H9 (cell line): ENCODE results near the gene F7. TPM values are rescaled to one million over a fixed set of nuclear protein-coding genes. Genes with fewer than 3 reads are reported as not detected.
A peak's percentile ranks its signal among the peaks of the same experiment; 100 is the strongest.
"Not testable (repeated sequence)": the region's sequence is repeated elsewhere in the genome, so short reads cannot be mapped to it uniquely, and the experiment has no call there.

Source experiments
- DNase-seq: peaks from one replicate; pipeline ENCODE4 v3.0.0-alpha.2; 2017
- H2AFZ ChIP-seq: one replicate; pipeline ENCODE4 v1.6.1; 2013; ENCODE audit warnings: mild to moderate bottlenecking, low read length, control low read depth, moderate library complexity
- H2AK5ac ChIP-seq: 2 replicates; pipeline ENCODE4 v1.6.1; 2013; ENCODE audit warnings: low read length, control low read depth, mixed read lengths; ENCODE audit not compliant: insufficient read length
- H2BK120ac ChIP-seq: one replicate; pipeline ENCODE4 v1.6.1; 2013; ENCODE audit warnings: low read depth, mild to moderate bottlenecking, low read length, control low read depth, inconsistent platforms; ENCODE audit not compliant: poor library complexity, severe bottlenecking
- H2BK12ac ChIP-seq: 2 replicates; pipeline ENCODE4 v1.6.1; 2013; ENCODE audit warnings: low read length, control low read depth, mixed read lengths, low read depth; ENCODE audit not compliant: insufficient read length
- H2BK15ac ChIP-seq: 2 replicates; pipeline ENCODE4 v1.6.1; 2013; ENCODE audit warnings: low read depth, low read length, control low read depth
- H2BK20ac ChIP-seq: one replicate; pipeline ENCODE4 v1.6.1; 2013; ENCODE audit warnings: low read depth, mild to moderate bottlenecking, low read length, control low read depth, inconsistent platforms; ENCODE audit not compliant: poor library complexity, severe bottlenecking
- H2BK5ac ChIP-seq: 2 replicates; pipeline ENCODE4 v1.6.1; 2013; ENCODE audit warnings: low read length, control low read depth, mixed read lengths; ENCODE audit not compliant: insufficient read length
- H3K14ac ChIP-seq: 2 replicates; pipeline ENCODE4 v1.6.1; 2013; ENCODE audit warnings: low read length, control low read depth; ENCODE audit not compliant: insufficient read depth
- H3K18ac ChIP-seq: 2 replicates; pipeline ENCODE4 v1.6.1; 2013; ENCODE audit warnings: low read depth, mild to moderate bottlenecking, mixed read lengths, low read length, control low read depth; ENCODE audit not compliant: insufficient read length
- H3K23ac ChIP-seq: 2 replicates; pipeline ENCODE4 v1.6.1; 2013; ENCODE audit warnings: low read length, control low read depth, mixed read lengths, low read depth; ENCODE audit not compliant: insufficient read length
- H3K23me2 ChIP-seq: 2 replicates; pipeline ENCODE4 v1.6.1; 2013; ENCODE audit warnings: low read depth, mild to moderate bottlenecking, mixed read lengths, low read length, control low read depth; ENCODE audit not compliant: insufficient read length, poor library complexity, severe bottlenecking
- H3K27ac ChIP-seq: 2 replicates; pipeline ENCODE4 v1.5.1; 2013; ENCODE audit warnings: low read length, control low read depth, mixed read lengths, low read depth; ENCODE audit not compliant: insufficient read length
- H3K27me3 ChIP-seq: 2 replicates; pipeline ENCODE4 v1.6.1; 2013; ENCODE audit warnings: low read length, control low read depth, inconsistent platforms; ENCODE audit not compliant: insufficient read depth
- H3K4ac ChIP-seq: 2 replicates; pipeline ENCODE4 v1.6.1; 2013; ENCODE audit warnings: low read depth, mild to moderate bottlenecking, control low read depth, inconsistent platforms, low read length, moderate library complexity
- H3K4me1 ChIP-seq: 2 replicates; pipeline ENCODE4 v1.6.1; 2013; ENCODE audit warnings: low read length, control low read depth, inconsistent platforms; ENCODE audit not compliant: insufficient read depth
- H3K4me2 ChIP-seq: 2 replicates; pipeline ENCODE4 v1.6.1; 2013; ENCODE audit warnings: low read length, control low read depth, mixed read lengths; ENCODE audit not compliant: insufficient read length, insufficient read depth
- H3K56ac ChIP-seq: 2 replicates; pipeline ENCODE4 v1.6.1; 2013; ENCODE audit warnings: low read depth, mild to moderate bottlenecking, mixed read lengths, low read length, control low read depth; ENCODE audit not compliant: insufficient read length
- H3K79me1 ChIP-seq: 2 replicates; pipeline ENCODE4 v1.6.1; 2013; ENCODE audit warnings: low read depth, mild to moderate bottlenecking, moderate library complexity, low read length, control low read depth, inconsistent platforms; ENCODE audit not compliant: insufficient read depth, poor library complexity, severe bottlenecking
- H3K79me2 ChIP-seq: 2 replicates; pipeline ENCODE4 v1.6.1; 2013; ENCODE audit warnings: low read length, control low read depth, inconsistent platforms; ENCODE audit not compliant: insufficient read depth
- H3K9ac ChIP-seq: 2 replicates; pipeline ENCODE4 v1.6.1; 2013; ENCODE audit warnings: low read length, control low read depth, mixed read lengths; ENCODE audit not compliant: insufficient read length; ENCODE audit errors: extremely low read depth
- H3K9me3 ChIP-seq: one replicate; pipeline ENCODE4 v1.6.1; 2013; ENCODE audit warnings: low read depth, low read length, inconsistent platforms; ENCODE audit not compliant: control insufficient read depth
- H3T11ph ChIP-seq: one replicate; pipeline ENCODE4 v1.6.1; 2013; ENCODE audit warnings: mild to moderate bottlenecking, low read length, control low read depth, inconsistent platforms
- H4K20me1 ChIP-seq: one replicate; pipeline ENCODE4 v1.6.1; 2013; ENCODE audit not compliant: control insufficient read depth, insufficient read length, insufficient read depth
- H4K5ac ChIP-seq: 2 replicates; pipeline ENCODE4 v1.6.1; 2013; ENCODE audit warnings: low read depth, mild to moderate bottlenecking, mixed read lengths, low read length, control low read depth; ENCODE audit not compliant: insufficient read length
- H4K8ac ChIP-seq: replicated peaks from 2 replicates; pipeline ENCODE4 v1.6.1; 2013; ENCODE audit warnings: low read length, control low read depth, mixed read lengths, low read depth; ENCODE audit not compliant: insufficient read length
- H4K91ac ChIP-seq: 2 replicates; pipeline ENCODE4 v1.6.1; 2013; ENCODE audit warnings: low read depth, mild to moderate bottlenecking, moderate library complexity, mixed read lengths, low read length, control low read depth; ENCODE audit not compliant: insufficient read length
- H3K27ac Mint-ChIP-seq, 3 experiments: 2 replicates in 2 of 3; 3 replicates in 1 of 3; pipeline ENCODE4 v1.8.0; 2020 to 2021; ENCODE audit warnings: mixed read lengths in 3 of 3, mild to moderate bottlenecking in 1 of 3, moderate library complexity in 1 of 3
- H3K27me3 Mint-ChIP-seq: 2 replicates; pipeline ENCODE4 v1.8.0; 2021; ENCODE audit warnings: low read depth, mild to moderate bottlenecking, moderate library complexity, mixed read lengths
- H3K36me3 Mint-ChIP-seq, 3 experiments: 2 replicates in 2 of 3; 3 replicates in 1 of 3; pipeline ENCODE4 v1.8.0; 2020 to 2021; ENCODE audit warnings: low read depth in 3 of 3, mixed read lengths in 3 of 3; ENCODE audit not compliant: insufficient read depth in 1 of 3
- H3K4me1 Mint-ChIP-seq, 2 experiments: 2 replicates each; pipeline ENCODE4 v1.8.0; 2020; ENCODE audit warnings: mixed read lengths in 2 of 2
- H3K4me3 Mint-ChIP-seq, 2 experiments: 2 replicates in 1 of 2; 3 replicates in 1 of 2; pipeline ENCODE4 v1.8.0; 2020 to 2021; ENCODE audit warnings: mild to moderate bottlenecking in 2 of 2, mixed read lengths in 2 of 2, moderate library complexity in 1 of 2
- H3K9me3 Mint-ChIP-seq, 2 experiments: 2 replicates in 1 of 2; 3 replicates in 1 of 2; pipeline ENCODE4 v1.8.0; 2020; ENCODE audit warnings: mild to moderate bottlenecking in 2 of 2, mixed read lengths in 2 of 2, moderate library complexity in 1 of 2
- WGBS: extraction: QIAGEN DNeasy Blood & Tissue Kit; methylation state at CpG from one replicate; pipeline ENCODE4 v1.1.7; 2013; ENCODE audit warnings: missing lambda C conversion rate, low lambda C conversion rate, mixed read lengths; ENCODE audit not compliant: insufficient read length; ENCODE audit errors: extremely low coverage; 5-methylcytosine and 5-hydroxymethylcytosine counted together
- total RNA-seq: library from RNA; stranded (reverse); gene quantifications from 2 replicates; pipeline ENCODE4 v1.2.1, GENCODE V29; 2021
- TF ChIP-seq, protein P1 (sequence below): fragments of 200-600 bp; sonication (generic); conservative IDR thresholded peaks from 3 replicates; pipeline ENCODE4 v1.8.0; 2021; ENCODE audit warnings: antibody characterized with exemption, mild to moderate bottlenecking

Gene F7
- total RNA-seq, 1 experiment from 2014 or later = 0.81 TPM

DNA sequence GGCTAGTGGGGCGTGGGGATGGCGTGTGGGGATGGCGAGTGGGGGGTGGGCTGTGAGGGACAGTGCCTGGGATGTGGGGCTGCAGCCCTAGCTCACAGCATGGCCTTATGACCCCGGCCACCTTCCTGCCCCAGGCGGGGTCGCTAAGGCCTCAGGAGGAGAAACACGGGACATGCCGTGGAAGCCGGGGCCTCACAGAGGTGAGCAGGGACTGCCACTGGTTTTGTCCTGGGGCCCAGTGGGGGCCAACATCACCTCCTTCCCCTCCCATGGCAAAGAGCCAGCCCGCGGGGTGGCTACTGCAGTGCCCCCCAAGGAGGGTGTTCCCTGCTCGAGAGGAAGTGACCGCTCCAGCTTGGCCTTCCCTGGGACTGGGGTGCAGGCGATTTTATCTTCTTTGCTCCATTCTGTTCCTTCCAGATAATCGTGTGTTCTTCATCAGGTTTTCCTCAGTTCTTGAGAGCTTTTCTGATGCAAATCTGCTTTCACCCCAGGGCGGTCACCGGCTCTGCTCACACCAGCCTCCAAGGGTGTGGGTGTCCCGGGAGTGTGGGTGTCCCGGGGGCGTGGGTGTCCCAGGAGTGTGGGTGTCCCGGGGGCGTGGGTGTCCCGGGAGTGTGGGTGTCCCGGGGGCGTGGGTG is 1.2 kb downstream of the F7 start:
- Mint-ChIP-seq H3K4me1 (peaks cover 7 to 19% of the 10 kb centered on the region in 2 experiments; a peak in 2 of 4 replicates), H3K27me3 (peaks cover 29% of the 10 kb centered on the region), H3K36me3 (peaks cover 3 to 5% (median 4%) of the 10 kb centered on the region in 3 experiments; a peak in 4 of 7 replicates), H3K27ac (no peak overlapping the region), H3K9me3 (peaks cover 3 to 4% of the 10 kb centered on the region in 2 experiments; a peak in 4 of 5 replicates), H3K4me3 (no peak overlapping the region)
- H2AFZ ChIP-seq = no peak overlapping the region
- H2BK120ac ChIP-seq = no peak overlapping the region
- DNase-seq = no peak
- H2AK5ac ChIP-seq = no peak overlapping the region
- no peak overlapping the region for H3K23ac ChIP-seq
- H3K14ac ChIP-seq = peak overlapping the region; percentile 43; the same call in 1 of the 2 replicates
- peaks cover 4% of the 10 kb centered on the region for H3K23me2 ChIP-seq
- no peaks in the 10 kb centered on the region for H3K79me1 ChIP-seq
- WGBS = no CpG with 5 or more reads among the region's 25 CpGs
- H4K91ac ChIP-seq = no peak overlapping the region
- no peaks in the 10 kb centered on the region for H3K79me2 ChIP-seq
- H4K5ac ChIP-seq = no peak overlapping the region
- H2BK15ac ChIP-seq = no peak overlapping the region
- H3T11ph ChIP-seq = no peak overlapping the region
- no peaks in the 10 kb centered on the region for H3K9me3 ChIP-seq
- H3K4ac ChIP-seq = no peak overlapping the region
- peaks cover 4% of the 10 kb centered on the region for H4K20me1 ChIP-seq
- peaks cover 23% of the 10 kb centered on the region; the same call in 1 of the 2 replicates for H3K27me3 ChIP-seq
- H3K4me2 ChIP-seq = no peak overlapping the region
- no peak overlapping the region for H3K27ac ChIP-seq
- H2BK5ac ChIP-seq = no peak overlapping the region
- H3K56ac ChIP-seq = no peak overlapping the region
- H2BK20ac ChIP-seq = no peak overlapping the region
- no peaks in the 10 kb centered on the region; the same call in 1 of the 2 replicates for H3K4me1 ChIP-seq
- TF ChIP-seq, protein P1, sequence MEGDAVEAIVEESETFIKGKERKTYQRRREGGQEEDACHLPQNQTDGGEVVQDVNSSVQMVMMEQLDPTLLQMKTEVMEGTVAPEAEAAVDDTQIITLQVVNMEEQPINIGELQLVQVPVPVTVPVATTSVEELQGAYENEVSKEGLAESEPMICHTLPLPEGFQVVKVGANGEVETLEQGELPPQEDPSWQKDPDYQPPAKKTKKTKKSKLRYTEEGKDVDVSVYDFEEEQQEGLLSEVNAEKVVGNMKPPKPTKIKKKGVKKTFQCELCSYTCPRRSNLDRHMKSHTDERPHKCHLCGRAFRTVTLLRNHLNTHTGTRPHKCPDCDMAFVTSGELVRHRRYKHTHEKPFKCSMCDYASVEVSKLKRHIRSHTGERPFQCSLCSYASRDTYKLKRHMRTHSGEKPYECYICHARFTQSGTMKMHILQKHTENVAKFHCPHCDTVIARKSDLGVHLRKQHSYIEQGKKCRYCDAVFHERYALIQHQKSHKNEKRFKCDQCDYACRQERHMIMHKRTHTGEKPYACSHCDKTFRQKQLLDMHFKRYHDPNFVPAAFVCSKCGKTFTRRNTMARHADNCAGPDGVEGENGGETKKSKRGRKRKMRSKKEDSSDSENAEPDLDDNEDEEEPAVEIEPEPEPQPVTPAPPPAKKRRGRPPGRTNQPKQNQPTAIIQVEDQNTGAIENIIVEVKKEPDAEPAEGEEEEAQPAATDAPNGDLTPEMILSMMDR = no peak
- no peak overlapping the region for H2BK12ac ChIP-seq
- no peak overlapping the region for H3K9ac ChIP-seq
- no peak overlapping the region for H3K18ac ChIP-seq
- no peak overlapping the region for H4K8ac ChIP-seq

DNA sequence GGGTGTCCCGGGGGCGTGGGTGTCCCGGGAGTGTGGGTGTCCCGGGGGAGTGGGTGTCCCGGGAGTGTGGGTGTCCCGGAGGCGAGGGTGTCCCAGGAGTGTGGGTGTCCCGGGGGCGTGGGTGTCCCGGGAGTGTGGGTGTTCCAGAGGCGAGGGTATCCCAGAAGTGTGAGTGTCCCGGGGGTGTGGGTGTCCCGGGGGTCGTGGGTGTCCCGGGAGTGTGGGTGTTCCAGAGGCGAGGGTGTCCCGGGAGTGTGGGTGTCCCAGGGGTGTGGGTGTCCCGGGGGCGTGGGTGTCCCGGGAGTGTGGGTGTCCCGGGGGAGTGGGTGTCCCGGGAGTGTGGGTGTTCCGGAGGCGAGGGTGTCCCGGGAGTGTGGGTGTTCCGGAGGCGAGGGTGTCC is 2.9 kb downstream of the F7 start:
- not testable (repeated sequence) for H4K20me1 ChIP-seq, H3K27ac ChIP-seq, H3K14ac ChIP-seq, H3K9me3 Mint-ChIP-seq, H2BK20ac ChIP-seq, H4K5ac ChIP-seq, H2AFZ ChIP-seq, H2BK15ac ChIP-seq, H3T11ph ChIP-seq, DNase-seq, H3K23me2 ChIP-seq, H2BK5ac ChIP-seq, H3K36me3 Mint-ChIP-seq, H2AK5ac ChIP-seq, H2BK12ac ChIP-seq, H3K4ac ChIP-seq, H3K9me3 ChIP-seq, H3K23ac ChIP-seq, H4K91ac ChIP-seq, H3K4me1 ChIP-seq, H4K8ac ChIP-seq, H3K27ac Mint-ChIP-seq, H3K4me2 ChIP-seq, H3K79me1 ChIP-seq, H3K9ac ChIP-seq, H3K4me3 Mint-ChIP-seq, H3K56ac ChIP-seq, H3K79me2 ChIP-seq, H2BK120ac ChIP-seq, H3K18ac ChIP-seq
- Mint-ChIP-seq H3K4me1 (peaks cover 7 to 19% of the 10 kb centered on the region in 2 experiments; a peak in 2 of 4 replicates), H3K27me3 (peaks cover 29% of the 10 kb centered on the region)
- peaks cover 29% of the 10 kb centered on the region; the same call in 1 of the 2 replicates for H3K27me3 ChIP-seq
- WGBS = no CpG with 5 or more reads among the region's 27 CpGs
